Measurements from ENCODE around the gene GAMT. TPM values are rescaled to one million over a fixed set of nuclear protein-coding genes. Genes with fewer than 3 reads are reported as not detected.

Gene GAMT
- total RNA-seq, 2 experiments from 2014 or later = 11.0 to 13.0 TPM

- H3K9me3 Mint-ChIP-seq = no peaks in the 10 kb centered on the region
- Histone ChIP-seq H3K9me3 (ENCODE audit: control insufficient read depth in 1 of 2, insufficient read depth in 1 of 2, low read length in 2 of 2) (no peaks in the 10 kb centered on the region), H3K27ac (ENCODE audit: low read depth in 1 of 2, low read length in 2 of 2) (no peak overlapping the region), H3K4me3 (ENCODE audit: low read length) (no peak overlapping the region), H3K36me3 (ENCODE audit: insufficient read depth, low read length) (peaks cover 28% of the 10 kb centered on the region), H3K4me1 (ENCODE audit: insufficient read depth, low read length) (no peaks in the 10 kb centered on the region), H3K27me3 (ENCODE audit: control insufficient read depth in 1 of 2, insufficient read depth in 2 of 2, low read length in 2 of 2) (no peaks in the 10 kb centered on the region)
- H3K27me3 Mint-ChIP-seq = no peaks in the 10 kb centered on the region
- intact Hi-C loops (cut with DNase I, micrococcal nuclease) = no loop called here
- TF ChIP-seq, protein P1, sequence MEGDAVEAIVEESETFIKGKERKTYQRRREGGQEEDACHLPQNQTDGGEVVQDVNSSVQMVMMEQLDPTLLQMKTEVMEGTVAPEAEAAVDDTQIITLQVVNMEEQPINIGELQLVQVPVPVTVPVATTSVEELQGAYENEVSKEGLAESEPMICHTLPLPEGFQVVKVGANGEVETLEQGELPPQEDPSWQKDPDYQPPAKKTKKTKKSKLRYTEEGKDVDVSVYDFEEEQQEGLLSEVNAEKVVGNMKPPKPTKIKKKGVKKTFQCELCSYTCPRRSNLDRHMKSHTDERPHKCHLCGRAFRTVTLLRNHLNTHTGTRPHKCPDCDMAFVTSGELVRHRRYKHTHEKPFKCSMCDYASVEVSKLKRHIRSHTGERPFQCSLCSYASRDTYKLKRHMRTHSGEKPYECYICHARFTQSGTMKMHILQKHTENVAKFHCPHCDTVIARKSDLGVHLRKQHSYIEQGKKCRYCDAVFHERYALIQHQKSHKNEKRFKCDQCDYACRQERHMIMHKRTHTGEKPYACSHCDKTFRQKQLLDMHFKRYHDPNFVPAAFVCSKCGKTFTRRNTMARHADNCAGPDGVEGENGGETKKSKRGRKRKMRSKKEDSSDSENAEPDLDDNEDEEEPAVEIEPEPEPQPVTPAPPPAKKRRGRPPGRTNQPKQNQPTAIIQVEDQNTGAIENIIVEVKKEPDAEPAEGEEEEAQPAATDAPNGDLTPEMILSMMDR (IDR thresholded peaks at IDR 0.05) = no peak
- POLR2A ChIA-PET = no interaction called here
- ATAC-seq (ENCODE audit: poor library complexity) = no peak
- DNase-seq = no peak
- CTCF ChIA-PET = no interaction called here
- no peak overlapping the region for H3K27ac Mint-ChIP-seq
- no peak overlapping the region for H3K4me3 Mint-ChIP-seq
- H3K36me3 Mint-ChIP-seq (ENCODE audit: low read depth) = peaks cover 19% of the 10 kb centered on the region
- H3K4me1 Mint-ChIP-seq (ENCODE audit: low read depth) = no peaks in the 10 kb centered on the region
Observed at GRCh38 chr19:1374250-1374577, 27.1 kb downstream of the GAMT start.

GRCh38 chr19:1373534-1374249 is 27.6 kb downstream of the GAMT start:
- H3K4me1 Mint-ChIP-seq (ENCODE audit: low read depth) = no peaks in the 10 kb centered on the region
- intact Hi-C loops (cut with DNase I, micrococcal nuclease) = no loop called here
- CTCF ChIA-PET = interaction anchor here (2.4 to 2.7 kb wide), 2 partner anchors 94 to 130 kb away, joined by 11 to 12 read pairs; no protein-coding TSS in a partner anchor
- peaks cover 28% of the 10 kb centered on the region for H3K36me3 ChIP-seq (ENCODE audit: insufficient read depth, low read length)
- ATAC-seq (ENCODE audit: poor library complexity) (no peak), DNase-seq (no peak)
- POLR2A ChIA-PET = no interaction called here
- no peaks in the 10 kb centered on the region for H3K4me1 ChIP-seq (ENCODE audit: insufficient read depth, low read length)
- H3K27ac Mint-ChIP-seq = no peak overlapping the region
- H3K4me3 Mint-ChIP-seq = no peak overlapping the region
- H3K27me3 ChIP-seq (ENCODE audit: control insufficient read depth in 1 of 2, insufficient read depth in 2 of 2, low read length in 2 of 2) = no peaks in the 10 kb centered on the region
- TF ChIP-seq, protein P1 (IDR thresholded peaks at IDR 0.05) = no peak
- no peaks in the 10 kb centered on the region for H3K27me3 Mint-ChIP-seq
- no peaks in the 10 kb centered on the region for H3K9me3 ChIP-seq (ENCODE audit: control insufficient read depth in 1 of 2, insufficient read depth in 1 of 2, low read length in 2 of 2)
- no peak overlapping the region for H3K27ac ChIP-seq (ENCODE audit: low read depth in 1 of 2, low read length in 2 of 2)
- H3K9me3 Mint-ChIP-seq = no peaks in the 10 kb centered on the region
- no peak overlapping the region for H3K4me3 ChIP-seq (ENCODE audit: low read length)
- H3K36me3 Mint-ChIP-seq (ENCODE audit: low read depth) = peaks cover 20% of the 10 kb centered on the region

DNA sequence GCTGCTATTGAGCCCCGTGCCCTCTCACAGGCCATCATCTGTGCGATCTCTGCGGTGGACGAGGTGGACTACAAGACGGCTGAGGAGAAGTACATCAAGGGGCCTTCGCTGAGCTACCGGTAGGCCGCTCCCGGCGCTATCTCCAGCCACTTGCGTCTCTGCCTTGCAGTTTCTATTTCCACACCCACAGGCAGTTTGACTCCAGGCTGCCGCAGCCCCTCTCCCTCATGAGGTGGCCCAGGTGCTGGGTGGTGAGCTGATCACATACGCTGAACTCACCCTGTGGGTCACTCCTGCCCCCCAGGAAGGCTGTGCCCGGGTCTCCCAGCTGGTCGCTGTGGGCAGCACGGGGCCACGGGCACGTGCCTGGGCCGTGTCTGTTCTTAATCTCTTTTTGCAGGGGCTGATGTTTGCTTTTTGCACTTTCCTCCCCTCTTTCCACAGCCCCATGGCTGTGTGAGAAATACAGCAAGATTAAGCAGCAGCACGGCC is 28.3 kb downstream of the GAMT start:
- no peak overlapping the region for H3K27ac Mint-ChIP-seq
- intact Hi-C loops (cut with DNase I, micrococcal nuclease) = no loop called here
- H3K36me3 Mint-ChIP-seq (ENCODE audit: low read depth) = peaks cover 20% of the 10 kb centered on the region
- no peaks in the 10 kb centered on the region for H3K9me3 Mint-ChIP-seq
- ChIA-PET CTCF (interaction anchor here (1.3 to 2.7 kb wide), 3 partner anchors 9 to 129 kb away, joined by 4 to 12 read pairs (median 11); no protein-coding TSS in a partner anchor), POLR2A (interaction anchor here (1.4 kb wide), 1 partner anchor 94 kb away, joined by 6 read pairs; no protein-coding TSS in a partner anchor)
- no peak for DNase-seq
- H3K36me3 ChIP-seq (ENCODE audit: insufficient read depth, low read length) = peaks cover 28% of the 10 kb centered on the region
- no peaks in the 10 kb centered on the region for H3K4me1 ChIP-seq (ENCODE audit: insufficient read depth, low read length)
- no peaks in the 10 kb centered on the region for H3K9me3 ChIP-seq (ENCODE audit: control insufficient read depth in 1 of 2, insufficient read depth in 1 of 2, low read length in 2 of 2)
- TF ChIP-seq, protein P1 (IDR thresholded peaks at IDR 0.05) = no peak
- no peak for ATAC-seq (ENCODE audit: poor library complexity)
- no peaks in the 10 kb centered on the region for H3K27me3 ChIP-seq (ENCODE audit: control insufficient read depth in 1 of 2, insufficient read depth in 2 of 2, low read length in 2 of 2)
- H3K27me3 Mint-ChIP-seq = no peaks in the 10 kb centered on the region
- no peak overlapping the region for H3K4me3 ChIP-seq (ENCODE audit: low read length)
- no peak overlapping the region for H3K4me3 Mint-ChIP-seq
- H3K4me1 Mint-ChIP-seq (ENCODE audit: low read depth) = no peaks in the 10 kb centered on the region
- no peak overlapping the region for H3K27ac ChIP-seq (ENCODE audit: low read depth in 1 of 2, low read length in 2 of 2)

Data from CD4-positive, alpha-beta T cell (primary cell).